GM19438 (cell line): ENCODE data around the gene GNPDA1.

Experiments used
- ATAC-seq: cut with Tn5 transposase; IDR thresholded peaks from one replicate; pipeline ENCODE4 v1.9.1; 2021; ENCODE audit warnings: low read depth; ENCODE audit not compliant: unreplicated experiment

GNPDA1 gene

GRCh38 chr5:142024771-142025304 is 12.0 kb upstream of the GNPDA1 start:
- peak; percentile 100 for ATAC-seq

GRCh38 chr5:142023836-142024235 is 11.0 kb upstream of the GNPDA1 start:
- ATAC-seq, result no peak

- no peak for ATAC-seq
Observed at GRCh38 chr5:142020122-142020659, 7.4 kb upstream of the GNPDA1 start.

GRCh38 chr5:142017832-142018427 is 5.1 kb upstream of the GNPDA1 start:
- peak; percentile 40 for ATAC-seq

GRCh38 chr5:142016556-142016955 is 3.7 kb upstream of the GNPDA1 start:
- ATAC-seq, result peak; percentile 20

- ATAC-seq, result peak; percentile 25
Observed at GRCh38 chr5:142015781-142016533, 3.1 kb upstream of the GNPDA1 start.

GRCh38 chr5:142014911-142015584 is 2.2 kb upstream of the GNPDA1 start:
- no peak for ATAC-seq

- ATAC-seq, result no peak
Observed at GRCh38 chr5:142013734-142014521, 1.1 kb upstream of the GNPDA1 start.

- no peak for ATAC-seq
Observed at GRCh38 chr5:142012186-142012785, 541 bp downstream of the GNPDA1 start.

- no peak for ATAC-seq
Observed at GRCh38 chr5:142011572-142012185, 1.1 kb downstream of the GNPDA1 start.

GRCh38 chr5:142009886-142010285 is 2.9 kb downstream of the GNPDA1 start:
- no peak for ATAC-seq

- ATAC-seq, result no peak
Observed at GRCh38 chr5:142008813-142009212, 4.0 kb downstream of the GNPDA1 start.

GRCh38 chr5:142007237-142007544 is 5.6 kb downstream of the GNPDA1 start:
- no peak for ATAC-seq

GRCh38 chr5:142006363-142007236 is 6.2 kb downstream of the GNPDA1 start:
- no peak for ATAC-seq

GRCh38 chr5:142003266-142003800 is 9.5 kb downstream of the GNPDA1 start:
- no peak for ATAC-seq

- no peak for ATAC-seq
Observed at GRCh38 chr5:142000704-142001484, 11.9 kb downstream of the GNPDA1 start.

- ATAC-seq, result no peak
Observed at GRCh38 chr5:142000173-142000572, 12.7 kb downstream of the GNPDA1 start.
